DND-41 (cell line): ENCODE data around the gene YBX3.

Experiments
- ATAC-seq: fragments of 200-7000 bp; cut with Tn5 transposase; 3 replicates; pipeline ENCODE4 v1.9.1; 2021; ENCODE audit warnings: low read depth; ENCODE audit not compliant: insufficient read depth
- DNase-seq: peaks from one replicate; pipeline ENCODE4 v3.0.0-alpha.2; 2020
- H2AFZ ChIP-seq: 2 replicates; pipeline ENCODE4 v1.6.0; 2012; ENCODE audit warnings: low read depth, low read length
- H3K27ac ChIP-seq: 2 replicates; pipeline ENCODE4 v1.5.1; 2012; ENCODE audit warnings: low read length, inconsistent platforms
- H3K27me3 ChIP-seq: fragments of 200-600 bp; sonication (generic); 2 replicates; pipeline ENCODE4 v1.6.0; 2012; ENCODE audit warnings: low read length, mild to moderate bottlenecking, inconsistent platforms; ENCODE audit not compliant: insufficient read depth, poor library complexity
- H3K36me3 ChIP-seq: 2 replicates; pipeline ENCODE4 v1.5.1; 2012; ENCODE audit warnings: low read length, inconsistent platforms; ENCODE audit not compliant: insufficient read depth
- H3K4me1 ChIP-seq: 2 replicates; pipeline ENCODE4 v1.5.1; 2012; ENCODE audit warnings: mild to moderate bottlenecking, low read length; ENCODE audit not compliant: insufficient read depth
- H3K4me2 ChIP-seq: 2 replicates; pipeline ENCODE4 v1.6.0; 2012; ENCODE audit warnings: mild to moderate bottlenecking, moderate library complexity, low read length, inconsistent platforms; ENCODE audit not compliant: insufficient read depth
- H3K4me3 ChIP-seq, 2 experiments: fragments of 200-600 bp in 1 of 2; shearing (Covaris generic) in 1 of 2; 2 replicates each; pipeline ENCODE4 v1.5.1; 2012 to 2016; ENCODE audit warnings: inconsistent platforms in 2 of 2, low read length in 2 of 2, mild to moderate bottlenecking in 2 of 2, low read depth in 1 of 2, moderate library complexity in 1 of 2
- H3K79me2 ChIP-seq: 2 replicates; pipeline ENCODE4 v1.6.0; 2012; ENCODE audit warnings: low read length, inconsistent platforms; ENCODE audit not compliant: insufficient read depth
- H3K9ac ChIP-seq: 2 replicates; pipeline ENCODE4 v1.6.0; 2012; ENCODE audit warnings: low read depth, mild to moderate bottlenecking, inconsistent platforms, low read length, moderate library complexity
- H3K9me3 ChIP-seq: 2 replicates; pipeline ENCODE4 v1.5.1; 2012; ENCODE audit warnings: low read length, moderate library complexity, mild to moderate bottlenecking, inconsistent platforms; ENCODE audit not compliant: insufficient read depth, severe bottlenecking
- H4K20me1 ChIP-seq: 2 replicates; pipeline ENCODE4 v1.6.0; 2012; ENCODE audit warnings: low read length; ENCODE audit not compliant: insufficient read depth
- CTCF ChIP-seq: IDR thresholded peaks from 2 replicates; pipeline ENCODE4 v1.5.1; 2012; ENCODE audit warnings: borderline replicate concordance, low read length, moderate library complexity, mild to moderate bottlenecking; ENCODE audit not compliant: poor library complexity, severe bottlenecking; ENCODE audit errors: extremely low read depth
- EZH2 ChIP-seq: IDR thresholded peaks from 3 replicates; pipeline ENCODE4 v1.6.1; 2012; ENCODE audit warnings: borderline replicate concordance, low read depth, mild to moderate bottlenecking, moderate library complexity, low read length, inconsistent platforms; ENCODE audit not compliant: severe bottlenecking

YBX3 gene

GRCh38 chr12:10661338-10661737, 61.8 kb downstream of the YBX3 start:
- H3K27me3 ChIP-seq: peaks cover 5% of the 10 kb centered on the region
- no peak for ATAC-seq
- DNase-seq: no peak
- peaks cover 5% of the 10 kb centered on the region for H3K9me3 ChIP-seq
- no peak overlapping the region for H3K27ac ChIP-seq
- H3K79me2 ChIP-seq: no peaks in the 10 kb centered on the region
- no peak overlapping the region for H3K4me3 ChIP-seq
- H3K4me1 ChIP-seq: no peaks in the 10 kb centered on the region
- H4K20me1 ChIP-seq: no peaks in the 10 kb centered on the region
- no peaks in the 10 kb centered on the region for H3K36me3 ChIP-seq
- H3K9ac ChIP-seq: no peak overlapping the region
- H3K4me2 ChIP-seq: no peak overlapping the region
- TF ChIP-seq EZH2: no peak
- no peak for TF ChIP-seq CTCF
- no peak overlapping the region for H2AFZ ChIP-seq

GRCh38 chr12:10654003-10654402, 69.1 kb downstream of the YBX3 start:
- TF ChIP-seq EZH2 (no peak), CTCF (no peak)

GRCh38 chr12:10652192-10652591, 70.9 kb downstream of the YBX3 start:
- Histone ChIP-seq H3K36me3 (no peaks in the 10 kb centered on the region), H3K9ac (no peak overlapping the region), H3K79me2 (no peaks in the 10 kb centered on the region), H3K9me3 (peaks cover 5% of the 10 kb centered on the region), H3K27ac (no peak overlapping the region), H3K4me3 (no peak overlapping the region), H3K4me1 (no peaks in the 10 kb centered on the region), H3K4me2 (no peak overlapping the region), H4K20me1 (no peaks in the 10 kb centered on the region), H2AFZ (no peak overlapping the region), H3K27me3 (no peaks in the 10 kb centered on the region)
- no peak for DNase-seq
- TF ChIP-seq EZH2: no peak
- no peak for TF ChIP-seq CTCF
- no peak for ATAC-seq

More at GRCh38 chr12:10654003-10654402, 69.1 kb downstream of the YBX3 start:
- Histone ChIP-seq H3K27me3 (no peaks in the 10 kb centered on the region), H3K4me3 (no peak overlapping the region), H4K20me1 (no peaks in the 10 kb centered on the region), H3K4me2 (no peak overlapping the region), H3K9ac (no peak overlapping the region), H3K9me3 (peaks cover 5% of the 10 kb centered on the region), H3K36me3 (no peaks in the 10 kb centered on the region), H3K4me1 (no peaks in the 10 kb centered on the region), H3K79me2 (no peaks in the 10 kb centered on the region), H3K27ac (no peak overlapping the region), H2AFZ (no peak overlapping the region)
- ATAC-seq (no peak), DNase-seq (no peak)
